ENCODE results near the gene PKDREJ.

Gene PKDREJ

GRCh38 chr22:46259374-46259773, 3.8 kb downstream of the PKDREJ start:
- no peak for TF ChIP-seq CTCF (IDR thresholded peaks at IDR 0.05; ENCODE audit: low read depth, low read length)
- no peak for DNase-seq (ENCODE audit: extremely low read depth, low read depth)

GRCh38 chr22:46256358-46256958, 6.7 kb downstream of the PKDREJ start:
- no peak for DNase-seq (ENCODE audit: extremely low read depth, low read depth)
- TF ChIP-seq CTCF (IDR thresholded peaks at IDR 0.05; ENCODE audit: low read depth, low read length), result no peak

DNA sequence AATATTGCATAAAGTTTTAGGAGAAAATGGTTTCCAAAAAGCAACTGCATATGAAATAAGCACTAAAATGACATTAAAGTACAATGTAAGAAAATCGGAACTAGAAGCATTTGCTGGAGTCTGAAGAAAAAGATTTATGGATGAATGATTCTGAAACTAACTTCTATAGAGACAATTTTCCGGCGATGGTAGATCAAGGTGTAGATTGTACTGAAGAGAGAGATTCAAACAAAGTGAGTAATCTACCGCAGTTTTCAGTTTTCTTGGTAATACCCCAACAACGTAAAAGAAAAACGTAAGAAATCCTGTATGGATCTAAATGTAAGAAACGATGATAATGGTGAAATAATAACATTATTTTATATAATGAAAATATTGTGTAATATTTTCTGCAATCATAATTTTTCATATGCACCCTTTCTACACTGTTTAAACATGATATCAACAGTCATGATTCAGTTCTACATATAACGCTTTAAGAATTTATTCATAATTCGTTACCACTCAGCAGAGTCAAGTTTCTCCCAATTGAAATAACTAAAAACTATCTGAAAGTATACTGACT, 11.2 kb downstream of the PKDREJ start:
- no peak for TF ChIP-seq CTCF (IDR thresholded peaks at IDR 0.05; ENCODE audit: low read depth, low read length)

GRCh38 chr22:46251266-46251665, 11.9 kb downstream of the PKDREJ start:
- TF ChIP-seq CTCF (IDR thresholded peaks at IDR 0.05; ENCODE audit: low read depth, low read length), result no peak
- DNase-seq (ENCODE audit: extremely low read depth, low read depth), result no peak

More for the DNA sequence above, 11.2 kb downstream of the PKDREJ start:
- DNase-seq (ENCODE audit: extremely low read depth, low read depth), result no peak

GRCh38 chr22:46250783-46251125, 12.4 kb downstream of the PKDREJ start:
- TF ChIP-seq CTCF (IDR thresholded peaks at IDR 0.05; ENCODE audit: low read depth, low read length), result no peak
- DNase-seq (ENCODE audit: extremely low read depth, low read depth), result no peak

DNA sequence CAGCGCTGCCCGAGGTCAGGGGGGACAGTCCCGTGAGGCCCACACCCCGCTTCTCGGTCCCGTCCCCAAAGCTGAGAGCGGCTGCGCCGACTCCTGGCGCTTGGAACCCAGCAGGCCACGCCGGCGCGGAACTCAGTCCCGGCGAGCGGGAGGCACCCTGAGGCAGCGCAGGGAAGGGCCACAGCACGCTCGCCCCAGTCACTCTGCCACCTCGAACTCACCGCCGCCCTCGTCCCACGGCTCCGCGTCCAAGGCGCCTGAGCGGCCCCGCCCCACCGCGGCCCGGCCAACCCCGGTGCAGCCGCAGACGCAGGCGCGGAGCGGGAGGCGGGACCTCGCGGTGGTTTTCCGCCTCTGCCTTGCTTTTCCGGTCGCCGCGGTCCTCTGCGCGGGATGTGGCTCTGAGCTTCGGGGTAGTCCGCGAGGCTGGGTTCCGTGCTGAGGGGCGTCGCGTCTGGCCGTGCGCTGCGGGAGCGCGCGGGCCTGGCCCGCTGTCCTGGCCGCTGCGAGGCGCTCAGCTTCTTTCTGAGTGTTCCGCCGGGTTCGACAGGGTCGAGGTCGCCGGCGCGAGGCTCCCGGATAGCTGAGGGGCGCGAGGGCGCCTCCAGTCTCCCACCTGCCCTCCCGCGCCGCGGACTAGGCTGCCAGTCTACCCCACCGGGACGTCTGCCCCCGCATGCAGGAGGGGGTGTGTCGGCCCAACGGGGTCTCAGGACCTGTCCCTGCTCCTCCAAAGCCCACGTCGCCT, 12.9 kb downstream of the PKDREJ start, which contains the start of gene CDPF1:
TSS of gene CDPF1 (minus strand) at position 259 of the 748 bp plus-strand sequence. CDS start 2,009 bp downstream, outside the sequence.
- TF ChIP-seq CTCF (IDR thresholded peaks at IDR 0.05; ENCODE audit: low read depth, low read length), result no peak
- DNase-seq (ENCODE audit: extremely low read depth, low read depth), result peak; percentile 48

GRCh38 chr22:46247443-46247975, 15.6 kb downstream of the PKDREJ start:
- DNase-seq (ENCODE audit: extremely low read depth, low read depth), result no peak
- TF ChIP-seq CTCF (IDR thresholded peaks at IDR 0.05; ENCODE audit: low read depth, low read length), result no peak

Data from AG09319 (cell line).